ENCODE measurements around the gene ARMC2.

DNA sequence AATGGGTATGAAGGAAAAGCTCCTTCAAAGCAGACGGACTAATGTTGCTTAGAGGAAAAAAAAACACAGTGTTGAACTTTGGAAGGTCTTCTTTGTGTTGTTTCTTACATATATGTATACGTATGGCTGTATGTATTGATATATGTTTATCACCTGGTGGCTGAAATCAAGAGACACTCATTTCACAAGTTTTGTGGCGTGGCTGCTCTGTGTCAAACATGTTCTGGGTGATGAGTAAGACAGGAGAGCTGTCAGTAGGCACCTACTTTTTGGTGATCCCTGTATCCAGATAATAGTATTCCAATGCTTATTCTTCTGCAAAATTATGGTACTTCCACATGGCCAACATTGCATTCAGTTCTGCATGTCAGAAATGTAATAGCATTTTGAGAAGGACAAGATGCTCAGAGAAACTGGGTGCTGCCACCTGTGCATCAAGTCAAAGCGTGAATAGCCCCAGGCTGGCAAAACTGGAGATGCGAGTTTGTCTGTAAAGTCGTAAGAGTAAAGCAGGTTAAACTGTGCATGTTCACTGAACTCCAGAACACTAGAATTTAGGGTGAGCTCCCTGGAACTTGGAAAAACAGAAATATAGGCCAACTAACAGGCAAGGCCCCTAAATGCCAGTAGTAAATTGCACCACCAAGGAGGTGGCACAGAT is 67.9 kb downstream of the ARMC2 start:
- TF ChIP-seq, protein P1, sequence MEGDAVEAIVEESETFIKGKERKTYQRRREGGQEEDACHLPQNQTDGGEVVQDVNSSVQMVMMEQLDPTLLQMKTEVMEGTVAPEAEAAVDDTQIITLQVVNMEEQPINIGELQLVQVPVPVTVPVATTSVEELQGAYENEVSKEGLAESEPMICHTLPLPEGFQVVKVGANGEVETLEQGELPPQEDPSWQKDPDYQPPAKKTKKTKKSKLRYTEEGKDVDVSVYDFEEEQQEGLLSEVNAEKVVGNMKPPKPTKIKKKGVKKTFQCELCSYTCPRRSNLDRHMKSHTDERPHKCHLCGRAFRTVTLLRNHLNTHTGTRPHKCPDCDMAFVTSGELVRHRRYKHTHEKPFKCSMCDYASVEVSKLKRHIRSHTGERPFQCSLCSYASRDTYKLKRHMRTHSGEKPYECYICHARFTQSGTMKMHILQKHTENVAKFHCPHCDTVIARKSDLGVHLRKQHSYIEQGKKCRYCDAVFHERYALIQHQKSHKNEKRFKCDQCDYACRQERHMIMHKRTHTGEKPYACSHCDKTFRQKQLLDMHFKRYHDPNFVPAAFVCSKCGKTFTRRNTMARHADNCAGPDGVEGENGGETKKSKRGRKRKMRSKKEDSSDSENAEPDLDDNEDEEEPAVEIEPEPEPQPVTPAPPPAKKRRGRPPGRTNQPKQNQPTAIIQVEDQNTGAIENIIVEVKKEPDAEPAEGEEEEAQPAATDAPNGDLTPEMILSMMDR (IDR thresholded peaks at IDR 0.05): no peak
- TF ChIP-seq POLR2A (IDR thresholded peaks at IDR 0.05): no peak
- TF ChIP-seq EP300 (IDR thresholded peaks at IDR 0.05): no peak

Data from tibial nerve (tissue), 4 donors.